Ishikawa (cell line): ENCODE measurements around the gene SIGLEC8.

Experiments used
- CEBPB ChIP-seq: IDR thresholded peaks from 2 replicates; pipeline ENCODE4 v1.6.1; 2012
- CREB1 ChIP-seq: IDR thresholded peaks from 2 replicates; pipeline ENCODE4 v1.6.1; 2012; ENCODE audit warnings: low read depth
- EGR1 ChIP-seq: IDR thresholded peaks from 2 replicates; pipeline ENCODE4 v1.6.1; 2012
- EP300 ChIP-seq: IDR thresholded peaks from 2 replicates; pipeline ENCODE4 v1.6.1; 2012; ENCODE audit warnings: borderline replicate concordance
- FOXM1 ChIP-seq: IDR thresholded peaks from 2 replicates; pipeline ENCODE4 v1.6.1; 2012; ENCODE audit warnings: low read depth, borderline replicate concordance
- MAX ChIP-seq: IDR thresholded peaks from 2 replicates; pipeline ENCODE4 v1.6.1; 2012
- NFIC ChIP-seq: IDR thresholded peaks from 2 replicates; pipeline ENCODE4 v1.6.1; 2012
- RAD21 ChIP-seq: IDR thresholded peaks from 2 replicates; pipeline ENCODE4 v1.6.1; 2012; ENCODE audit warnings: low read depth
- TAF1 ChIP-seq: IDR thresholded peaks from 2 replicates; pipeline ENCODE4 v1.6.1; 2012; ENCODE audit warnings: low read depth, mild to moderate bottlenecking
- TCF12 ChIP-seq: IDR thresholded peaks from 2 replicates; pipeline ENCODE4 v1.6.1; 2012; ENCODE audit warnings: low read depth
- TEAD4 ChIP-seq: IDR thresholded peaks from 2 replicates; pipeline ENCODE4 v1.6.1; 2012
- YY1 ChIP-seq: IDR thresholded peaks from 2 replicates; pipeline ENCODE4 v1.6.1; 2012; ENCODE audit warnings: low read depth
- ZBTB7A ChIP-seq: IDR thresholded peaks from 2 replicates; pipeline ENCODE4 v1.6.1; 2012; ENCODE audit warnings: low read depth
- TF ChIP-seq, protein P1 (sequence below): IDR thresholded peaks from 2 replicates; pipeline ENCODE4 v1.6.1; 2012
- TF ChIP-seq, protein P2 (sequence below): IDR thresholded peaks from 2 replicates; pipeline ENCODE4 v1.6.1; 2012; ENCODE audit warnings: low read depth, mild to moderate bottlenecking

The SIGLEC8 gene

GRCh38 chr19:51450730-51451307 is 7.4 kb downstream of the SIGLEC8 start:
- TF ChIP-seq CREB1, result no peak

DNA sequence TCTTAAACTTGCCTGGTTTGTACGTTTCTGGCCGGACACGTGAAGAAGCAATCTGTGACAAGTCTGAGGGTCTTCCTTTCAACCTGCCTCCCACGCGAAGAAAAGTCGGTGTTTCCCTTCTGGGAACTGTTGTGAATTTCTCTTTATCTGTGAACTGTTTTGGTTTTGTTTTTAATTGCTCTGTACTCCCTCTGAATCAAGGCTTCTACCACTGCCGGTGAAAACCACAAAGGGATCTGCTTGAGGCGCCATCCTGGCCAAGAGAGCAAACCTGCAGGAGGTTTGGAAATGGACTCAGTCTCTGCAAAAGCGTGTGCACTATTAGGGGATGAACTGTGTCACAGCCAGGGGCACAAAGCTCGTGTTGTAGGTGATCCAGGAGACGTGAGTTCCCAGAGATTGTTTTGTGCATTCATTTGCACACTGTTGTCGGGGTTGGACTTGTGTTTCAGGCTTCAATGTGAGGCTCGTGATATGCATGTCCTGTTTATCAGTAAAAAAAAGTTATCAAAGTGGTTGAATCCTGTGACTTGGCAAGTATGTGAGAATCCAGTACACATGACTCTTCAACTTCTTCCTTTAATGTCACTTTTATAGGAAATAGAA is 9.7 kb downstream of the SIGLEC8 start:
- TF ChIP-seq EP300 (no peak), CEBPB (no peak), YY1 (no peak), TEAD4 (no peak), FOXM1 (no peak), MAX (no peak), NFIC (no peak), EGR1 (no peak), TAF1 (no peak), ZBTB7A (no peak), RAD21 (no peak), CREB1 (no peak), TCF12 (no peak)
- TF ChIP-seq, protein P1, sequence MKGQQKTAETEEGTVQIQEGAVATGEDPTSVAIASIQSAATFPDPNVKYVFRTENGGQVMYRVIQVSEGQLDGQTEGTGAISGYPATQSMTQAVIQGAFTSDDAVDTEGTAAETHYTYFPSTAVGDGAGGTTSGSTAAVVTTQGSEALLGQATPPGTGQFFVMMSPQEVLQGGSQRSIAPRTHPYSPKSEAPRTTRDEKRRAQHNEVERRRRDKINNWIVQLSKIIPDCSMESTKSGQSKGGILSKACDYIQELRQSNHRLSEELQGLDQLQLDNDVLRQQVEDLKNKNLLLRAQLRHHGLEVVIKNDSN, result no peak
- TF ChIP-seq, protein P2, sequence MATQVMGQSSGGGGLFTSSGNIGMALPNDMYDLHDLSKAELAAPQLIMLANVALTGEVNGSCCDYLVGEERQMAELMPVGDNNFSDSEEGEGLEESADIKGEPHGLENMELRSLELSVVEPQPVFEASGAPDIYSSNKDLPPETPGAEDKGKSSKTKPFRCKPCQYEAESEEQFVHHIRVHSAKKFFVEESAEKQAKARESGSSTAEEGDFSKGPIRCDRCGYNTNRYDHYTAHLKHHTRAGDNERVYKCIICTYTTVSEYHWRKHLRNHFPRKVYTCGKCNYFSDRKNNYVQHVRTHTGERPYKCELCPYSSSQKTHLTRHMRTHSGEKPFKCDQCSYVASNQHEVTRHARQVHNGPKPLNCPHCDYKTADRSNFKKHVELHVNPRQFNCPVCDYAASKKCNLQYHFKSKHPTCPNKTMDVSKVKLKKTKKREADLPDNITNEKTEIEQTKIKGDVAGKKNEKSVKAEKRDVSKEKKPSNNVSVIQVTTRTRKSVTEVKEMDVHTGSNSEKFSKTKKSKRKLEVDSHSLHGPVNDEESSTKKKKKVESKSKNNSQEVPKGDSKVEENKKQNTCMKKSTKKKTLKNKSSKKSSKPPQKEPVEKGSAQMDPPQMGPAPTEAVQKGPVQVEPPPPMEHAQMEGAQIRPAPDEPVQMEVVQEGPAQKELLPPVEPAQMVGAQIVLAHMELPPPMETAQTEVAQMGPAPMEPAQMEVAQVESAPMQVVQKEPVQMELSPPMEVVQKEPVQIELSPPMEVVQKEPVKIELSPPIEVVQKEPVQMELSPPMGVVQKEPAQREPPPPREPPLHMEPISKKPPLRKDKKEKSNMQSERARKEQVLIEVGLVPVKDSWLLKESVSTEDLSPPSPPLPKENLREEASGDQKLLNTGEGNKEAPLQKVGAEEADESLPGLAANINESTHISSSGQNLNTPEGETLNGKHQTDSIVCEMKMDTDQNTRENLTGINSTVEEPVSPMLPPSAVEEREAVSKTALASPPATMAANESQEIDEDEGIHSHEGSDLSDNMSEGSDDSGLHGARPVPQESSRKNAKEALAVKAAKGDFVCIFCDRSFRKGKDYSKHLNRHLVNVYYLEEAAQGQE, result no peak

GRCh38 chr19:51448011-51448410 is 10.2 kb downstream of the SIGLEC8 start:
- TF ChIP-seq TCF12 (no peak), CEBPB (no peak), MAX (no peak), TEAD4 (no peak), RAD21 (no peak), FOXM1 (no peak), EP300 (no peak), NFIC (no peak), EGR1 (no peak), ZBTB7A (no peak), TAF1 (no peak), YY1 (no peak), CREB1 (no peak)
- TF ChIP-seq, protein P2, result no peak
- TF ChIP-seq, protein P1, result no peak

DNA sequence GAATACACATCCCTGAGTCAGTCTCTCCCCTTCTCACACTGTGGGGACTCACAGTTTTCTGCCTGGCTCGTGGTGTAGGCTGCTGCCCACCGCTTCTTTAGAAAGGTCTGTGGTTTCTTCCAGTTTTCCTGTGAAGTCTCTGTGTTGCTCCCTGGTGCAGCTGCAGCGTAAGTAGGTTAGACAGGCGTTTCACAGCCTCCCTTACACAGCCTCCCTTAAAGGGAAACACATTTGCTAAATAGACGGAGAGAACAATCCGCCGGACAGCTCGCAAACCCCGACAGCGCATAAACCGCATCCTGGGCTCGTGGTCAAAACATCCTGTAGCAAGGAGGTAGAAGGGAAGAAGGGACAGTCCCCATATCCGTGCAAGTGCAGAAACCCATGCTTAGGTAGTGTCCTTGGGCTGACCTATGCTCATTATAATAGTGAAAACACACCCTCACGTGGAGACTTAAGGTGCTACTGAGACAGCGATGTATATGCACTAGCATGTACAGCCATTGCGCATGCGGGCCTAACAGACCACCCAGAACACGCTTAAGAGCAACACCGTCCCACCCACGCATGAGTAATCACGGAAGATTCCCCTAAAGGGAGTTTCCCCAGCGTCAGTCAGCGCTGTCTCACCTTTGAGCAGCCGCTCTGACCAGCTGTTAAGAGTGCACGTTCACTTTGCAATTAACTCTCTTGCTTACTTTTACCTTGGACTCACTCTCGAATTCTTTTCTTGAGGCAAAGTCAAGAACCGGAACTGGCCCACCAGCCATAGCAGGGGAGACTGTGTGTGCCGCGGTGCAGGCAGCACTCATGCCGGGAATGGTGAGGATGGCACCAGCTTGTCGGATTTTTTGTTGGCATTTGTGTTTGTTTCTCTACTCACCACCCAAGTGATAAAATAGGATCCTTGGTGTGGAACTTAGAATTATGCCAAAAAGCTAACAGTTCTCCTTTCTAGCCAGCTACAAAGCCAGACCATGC is 16.6 kb downstream of the SIGLEC8 start:
- TF ChIP-seq NFIC, result no peak
- TF ChIP-seq, protein P2, result no peak
- no peak for TF ChIP-seq EP300
- TF ChIP-seq ZBTB7A, result no peak
